GM21717 (cell line): ENCODE results near the gene FAM53B.

ENCODE experiments used
- ATAC-seq: cut with Tn5 transposase; IDR thresholded peaks from one replicate; pipeline ENCODE4 v1.9.1; 2021; ENCODE audit warnings: mild to moderate bottlenecking, moderate library complexity; ENCODE audit not compliant: unreplicated experiment

The FAM53B gene

GRCh38 chr10:124639206-124639605 lies 105.0 kb downstream of the FAM53B start:
- no peak for ATAC-seq

- ATAC-seq, result no peak
Measured at GRCh38 chr10:124637746-124638145, 106.4 kb downstream of the FAM53B start.

- ATAC-seq, result no peak
Measured at GRCh38 chr10:124637091-124637700, 107.0 kb downstream of the FAM53B start.

- no peak for ATAC-seq
Measured at GRCh38 chr10:124636271-124636995, 107.7 kb downstream of the FAM53B start.

- no peak for ATAC-seq
Measured at GRCh38 chr10:124632566-124632965, 111.6 kb downstream of the FAM53B start.

- no peak for ATAC-seq
Measured at GRCh38 chr10:124632064-124632531, 112.1 kb downstream of the FAM53B start.

GRCh38 chr10:124630551-124630950 lies 113.6 kb downstream of the FAM53B start:
- ATAC-seq, result no peak

GRCh38 chr10:124629842-124630241 lies 114.3 kb downstream of the FAM53B start:
- ATAC-seq, result no peak

GRCh38 chr10:124629415-124629814 lies 114.8 kb downstream of the FAM53B start:
- ATAC-seq, result no peak

- no peak for ATAC-seq
Measured at GRCh38 chr10:124628676-124629021, 115.5 kb downstream of the FAM53B start.

GRCh38 chr10:124627866-124628675 lies 116.1 kb downstream of the FAM53B start:
- no peak for ATAC-seq

- ATAC-seq, result peak; percentile 75
Measured at GRCh38 chr10:124626759-124627380, 117.3 kb downstream of the FAM53B start.

GRCh38 chr10:124625831-124626238 lies 118.3 kb downstream of the FAM53B start:
- no peak for ATAC-seq

GRCh38 chr10:124624895-124625294 lies 119.3 kb downstream of the FAM53B start:
- ATAC-seq, result no peak

- no peak for ATAC-seq
Measured at GRCh38 chr10:124624466-124624865, 119.7 kb downstream of the FAM53B start.

- ATAC-seq, result no peak
Measured at GRCh38 chr10:124624006-124624405, 120.2 kb downstream of the FAM53B start.

GRCh38 chr10:124622866-124623536 lies 121.2 kb downstream of the FAM53B start:
- no peak for ATAC-seq

- no peak for ATAC-seq
Measured at GRCh38 chr10:124622158-124622557, 122.0 kb downstream of the FAM53B start.

GRCh38 chr10:124621637-124622036 lies 122.5 kb downstream of the FAM53B start:
- no peak for ATAC-seq

- peak; percentile 50 for ATAC-seq
Measured at GRCh38 chr10:124619802-124620490, 124.2 kb downstream of the FAM53B start.
